ENCODE results near the gene EBPL. TPM values are rescaled to one million over a fixed set of nuclear protein-coding genes. Genes with fewer than 3 reads are reported as not detected.

Gene EBPL
- total RNA-seq, 1 donor from 2014 or later: 22.4 TPM

GRCh38 chr13:49683489-49683888 lies 7.8 kb downstream of the EBPL start:
- Mint-ChIP-seq H3K36me3 (ENCODE audit: low read depth) (peaks cover 16% of the 10 kb centered on the region), H3K4me3 (no peak overlapping the region), H3K27me3 (no peaks in the 10 kb centered on the region), H3K9me3 (no peaks in the 10 kb centered on the region), H3K27ac (no peak overlapping the region), H3K4me1 (peaks cover 2% of the 10 kb centered on the region)
- DNase-seq: no peak
- intact Hi-C loops (cut with micrococcal nuclease): no loop called here
- ChIA-PET CTCF (no interaction called here), POLR2A (no interaction called here)
- TF ChIP-seq, protein P1, sequence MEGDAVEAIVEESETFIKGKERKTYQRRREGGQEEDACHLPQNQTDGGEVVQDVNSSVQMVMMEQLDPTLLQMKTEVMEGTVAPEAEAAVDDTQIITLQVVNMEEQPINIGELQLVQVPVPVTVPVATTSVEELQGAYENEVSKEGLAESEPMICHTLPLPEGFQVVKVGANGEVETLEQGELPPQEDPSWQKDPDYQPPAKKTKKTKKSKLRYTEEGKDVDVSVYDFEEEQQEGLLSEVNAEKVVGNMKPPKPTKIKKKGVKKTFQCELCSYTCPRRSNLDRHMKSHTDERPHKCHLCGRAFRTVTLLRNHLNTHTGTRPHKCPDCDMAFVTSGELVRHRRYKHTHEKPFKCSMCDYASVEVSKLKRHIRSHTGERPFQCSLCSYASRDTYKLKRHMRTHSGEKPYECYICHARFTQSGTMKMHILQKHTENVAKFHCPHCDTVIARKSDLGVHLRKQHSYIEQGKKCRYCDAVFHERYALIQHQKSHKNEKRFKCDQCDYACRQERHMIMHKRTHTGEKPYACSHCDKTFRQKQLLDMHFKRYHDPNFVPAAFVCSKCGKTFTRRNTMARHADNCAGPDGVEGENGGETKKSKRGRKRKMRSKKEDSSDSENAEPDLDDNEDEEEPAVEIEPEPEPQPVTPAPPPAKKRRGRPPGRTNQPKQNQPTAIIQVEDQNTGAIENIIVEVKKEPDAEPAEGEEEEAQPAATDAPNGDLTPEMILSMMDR (IDR thresholded peaks at IDR 0.05): no peak
- no peak for ATAC-seq (ENCODE audit: low read depth)

DNA sequence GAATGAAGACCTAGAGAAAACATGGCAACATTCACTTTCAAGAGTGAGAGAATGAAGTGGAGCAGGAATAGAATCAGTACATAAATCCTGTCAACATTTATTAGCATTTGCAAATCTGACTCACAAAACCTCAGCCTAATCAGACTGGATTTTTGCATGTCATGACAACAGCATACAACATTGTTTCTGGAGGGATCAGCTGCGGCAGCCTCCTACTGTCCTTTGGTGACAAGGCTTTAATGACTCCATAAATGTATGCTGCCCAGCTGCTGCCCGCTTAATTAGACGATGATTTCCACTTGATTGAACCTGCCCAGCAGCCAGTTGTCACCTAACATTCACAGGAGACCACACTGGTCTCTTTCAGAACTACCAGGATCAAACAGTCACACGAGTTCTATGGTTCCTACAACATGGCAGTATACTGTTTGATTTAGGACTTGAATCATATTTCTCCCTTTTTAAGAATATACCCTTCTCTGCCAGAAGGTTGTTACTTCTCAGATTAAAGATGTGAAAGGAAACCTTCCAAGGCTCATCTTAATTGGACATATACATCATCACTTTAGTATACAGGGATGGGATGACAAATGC lies 9.3 kb downstream of the EBPL start:
- H3K27me3 Mint-ChIP-seq: no peaks in the 10 kb centered on the region
- CTCF ChIA-PET: no interaction called here
- DNase-seq: no peak

GRCh38 chr13:49679246-49679645 lies 12.0 kb downstream of the EBPL start:
- peaks cover 19% of the 10 kb centered on the region for H3K4me1 Mint-ChIP-seq
- TF ChIP-seq, protein P1 (IDR thresholded peaks at IDR 0.05): no peak
- DNase-seq (no peak), ATAC-seq (ENCODE audit: low read depth) (no peak)
- no peaks in the 10 kb centered on the region for H3K27me3 Mint-ChIP-seq
- peaks cover 14% of the 10 kb centered on the region for H3K36me3 Mint-ChIP-seq (ENCODE audit: low read depth)
- intact Hi-C loops (cut with micrococcal nuclease): no loop called here
- no peak overlapping the region for H3K27ac Mint-ChIP-seq
- H3K4me3 Mint-ChIP-seq: no peak overlapping the region
- H3K9me3 Mint-ChIP-seq: no peaks in the 10 kb centered on the region
- POLR2A ChIA-PET: interaction anchor here (1.7 kb wide), 1 partner anchor 114 kb away, joined by 4 read pairs; the partner anchor contains the start of gene KPNA3
- CTCF ChIA-PET: interaction anchor here (1.2 kb wide), 1 partner anchor 9 kb away, joined by 3 read pairs; no protein-coding TSS in a partner anchor

More for the DNA sequence above, 9.3 kb downstream of the EBPL start:
- Mint-ChIP-seq H3K27ac (no peak overlapping the region), H3K36me3 (ENCODE audit: low read depth) (peaks cover 19% of the 10 kb centered on the region), H3K4me3 (no peak overlapping the region), H3K9me3 (no peaks in the 10 kb centered on the region), H3K4me1 (peaks cover 4% of the 10 kb centered on the region)
- intact Hi-C loops (cut with micrococcal nuclease): no loop called here
- TF ChIP-seq, protein P1 (IDR thresholded peaks at IDR 0.05): no peak
- no peak for ATAC-seq (ENCODE audit: low read depth)
- POLR2A ChIA-PET: no interaction called here

GRCh38 chr13:49678191-49678914 lies 12.9 kb downstream of the EBPL start:
- ChIA-PET POLR2A (interaction anchor here (1.7 kb wide), 1 partner anchor 115 kb away, joined by 4 read pairs; the partner anchor contains the start of gene KPNA3), CTCF (interaction anchor here (1.2 kb wide), 1 partner anchor 10 kb away, joined by 3 read pairs; no protein-coding TSS in a partner anchor)
- Mint-ChIP-seq H3K27ac (no peak overlapping the region), H3K4me1 (peaks cover 19% of the 10 kb centered on the region), H3K27me3 (no peaks in the 10 kb centered on the region), H3K4me3 (no peak overlapping the region), H3K36me3 (ENCODE audit: low read depth) (peaks cover 14% of the 10 kb centered on the region), H3K9me3 (no peaks in the 10 kb centered on the region)
- intact Hi-C loops (cut with micrococcal nuclease): no loop called here
- DNase-seq (no peak), ATAC-seq (ENCODE audit: low read depth) (no peak)
- TF ChIP-seq, protein P1 (IDR thresholded peaks at IDR 0.05): no peak

DNA sequence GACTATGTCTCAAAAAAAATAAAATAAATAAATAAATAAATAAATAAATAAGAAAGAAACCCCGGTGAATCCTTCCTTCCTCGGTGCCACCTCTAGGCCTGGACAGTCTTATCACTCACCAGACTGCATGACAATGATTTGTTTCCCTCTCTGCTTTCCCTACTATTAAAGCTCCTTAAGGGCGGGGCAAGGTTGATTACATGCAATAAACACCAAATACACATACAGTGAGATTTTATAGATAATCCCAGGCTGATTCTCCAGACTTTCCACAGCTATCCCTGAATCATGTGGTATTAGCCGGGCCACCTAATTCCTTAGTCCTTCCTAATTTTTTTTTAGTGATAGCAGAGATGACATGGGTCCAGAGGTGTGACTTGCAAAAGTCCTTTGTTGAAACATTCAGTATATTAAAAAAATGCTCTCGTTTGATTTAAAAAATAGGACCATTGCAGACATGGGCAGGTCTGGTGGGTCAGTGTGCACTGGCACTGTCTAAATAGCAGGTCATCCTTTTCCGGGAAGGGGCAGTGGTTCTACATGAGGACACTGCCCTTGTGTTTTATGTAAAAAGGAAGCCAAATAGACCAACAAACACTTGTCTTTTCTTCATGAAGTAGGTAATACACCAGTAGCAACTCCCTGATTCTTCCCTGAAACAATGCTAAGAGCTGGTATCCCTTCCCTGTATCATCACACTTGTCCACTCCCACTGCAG lies 14.5 kb downstream of the EBPL start:
- no peaks in the 10 kb centered on the region for H3K27me3 Mint-ChIP-seq
- DNase-seq (no peak), ATAC-seq (ENCODE audit: low read depth) (no peak)
- peaks cover 12% of the 10 kb centered on the region for H3K36me3 Mint-ChIP-seq (ENCODE audit: low read depth)
- no peak overlapping the region for H3K4me3 Mint-ChIP-seq
- H3K27ac Mint-ChIP-seq: no peak overlapping the region
- peaks cover 17% of the 10 kb centered on the region for H3K4me1 Mint-ChIP-seq
- ChIA-PET CTCF (no interaction called here), POLR2A (no interaction called here)
- no peaks in the 10 kb centered on the region for H3K9me3 Mint-ChIP-seq
- intact Hi-C loops (cut with micrococcal nuclease): no loop called here
- TF ChIP-seq, protein P1 (IDR thresholded peaks at IDR 0.05): no peak

Measured in activated B cell treated with CpG ODN at 0.5 μM for 24 hours (primary cell).